RWPE2 (cell line): ENCODE results near the gene AVP.

Experiments
- ATAC-seq: fragments of 200-7000 bp; cut with Tn5 transposase; 3 replicates; pipeline ENCODE4 v1.9.1; 2021; ENCODE audit warnings: low read depth
- DNase-seq: peaks from one replicate; pipeline ENCODE4 v3.0.0-alpha.2; 2020; ENCODE audit warnings: low spot score
- H3K27ac ChIP-seq: fragments of 450-650 bp; 2 replicates; pipeline ENCODE4 v1.5.1; 2017; ENCODE audit warnings: mild to moderate bottlenecking; ENCODE audit not compliant: poor library complexity, severe bottlenecking
- H3K27me3 ChIP-seq: fragments of 250-450 bp; sonication (Bioruptor Pico); 2 replicates; pipeline ENCODE4 v1.5.1; 2021; ENCODE audit warnings: mild to moderate bottlenecking, moderate library complexity; ENCODE audit not compliant: insufficient read depth, poor library complexity, severe bottlenecking
- H3K36me3 ChIP-seq: fragments of 250-450 bp; sonication (Bioruptor Pico); 2 replicates; pipeline ENCODE4 v1.5.1; 2020; ENCODE audit warnings: low read depth, mild to moderate bottlenecking, moderate library complexity
- H3K4me1 ChIP-seq: fragments of 250-450 bp; sonication (Bioruptor Pico); 2 replicates; pipeline ENCODE4 v1.5.1; 2021; ENCODE audit warnings: mild to moderate bottlenecking, moderate library complexity; ENCODE audit not compliant: insufficient read depth, poor library complexity, severe bottlenecking
- H3K4me3 ChIP-seq: fragments of 250-450 bp; sonication (Bioruptor Pico); 2 replicates; pipeline ENCODE4 v1.5.1; 2021; ENCODE audit warnings: mild to moderate bottlenecking, moderate library complexity; ENCODE audit not compliant: severe bottlenecking
- H3K9me3 ChIP-seq: fragments of 250-450 bp; sonication (Bioruptor Pico); 2 replicates; pipeline ENCODE4 v1.5.1; 2021; ENCODE audit warnings: mild to moderate bottlenecking, moderate library complexity; ENCODE audit not compliant: severe bottlenecking
- CTCF ChIP-seq: fragments of 450-650 bp; IDR thresholded peaks from one replicate; pipeline ENCODE4 v1.5.1; 2017; ENCODE audit warnings: mild to moderate bottlenecking, moderate library complexity; ENCODE audit not compliant: poor library complexity, severe bottlenecking

Gene AVP

GRCh38 chr20:3084283-3084985, at the start of gene AVP:
Gene AVP (minus strand): TSS chr20:3084724. CDS start chr20:3084674, 50 bp downstream.
- Histone ChIP-seq H3K27ac (no peak within 1 kb of the TSS), H3K27me3 (peaks cover 26% of the 10 kb centered on the region), H3K4me3 (no peak within 1 kb of the TSS), H3K36me3 (no peaks in the 10 kb centered on the region), H3K9me3 (no peaks in the 10 kb centered on the region), H3K4me1 (no peaks in the 10 kb centered on the region)
- ATAC-seq, result no peak
- DNase-seq, result no peak
- TF ChIP-seq CTCF, result no peak

- TF ChIP-seq CTCF, result no peak
- no peak overlapping the region for H3K4me3 ChIP-seq
- H3K9me3 ChIP-seq, result no peaks in the 10 kb centered on the region
- no peaks in the 10 kb centered on the region for H3K27me3 ChIP-seq
- ATAC-seq (no peak), DNase-seq (no peak)
- peaks cover 4% of the 10 kb centered on the region; the same call in 1 of the 2 replicates for H3K36me3 ChIP-seq
- no peak overlapping the region for H3K27ac ChIP-seq
- H3K4me1 ChIP-seq, result no peaks in the 10 kb centered on the region
Measured at GRCh38 chr20:3134151-3134550, 49.6 kb upstream of the AVP start.

GRCh38 chr20:3133155-3133554, 48.6 kb upstream of the AVP start:
- no peak for ATAC-seq
- H3K27ac ChIP-seq, result no peak overlapping the region
- peaks cover 4% of the 10 kb centered on the region; the same call in 1 of the 2 replicates for H3K36me3 ChIP-seq

GRCh38 chr20:3130051-3130600, 45.6 kb upstream of the AVP start:
- Histone ChIP-seq H3K9me3 (no peaks in the 10 kb centered on the region), H3K27me3 (no peaks in the 10 kb centered on the region), H3K4me3 (no peak overlapping the region), H3K27ac (no peak overlapping the region), H3K4me1 (no peaks in the 10 kb centered on the region), H3K36me3 (no peaks in the 10 kb centered on the region)
- ATAC-seq (no peak), DNase-seq (no peak)
- no peak for TF ChIP-seq CTCF

More at GRCh38 chr20:3133155-3133554, 48.6 kb upstream of the AVP start:
- TF ChIP-seq CTCF, result no peak
- Histone ChIP-seq H3K27me3 (no peaks in the 10 kb centered on the region), H3K4me3 (no peak overlapping the region), H3K9me3 (no peaks in the 10 kb centered on the region), H3K4me1 (no peaks in the 10 kb centered on the region)
- no peak for DNase-seq

- DNase-seq, result no peak
- H3K27ac ChIP-seq, result no peak overlapping the region
- TF ChIP-seq CTCF, result no peak
- H3K4me1 ChIP-seq, result peaks cover 1% of the 10 kb centered on the region
- no peaks in the 10 kb centered on the region for H3K36me3 ChIP-seq
- no peaks in the 10 kb centered on the region for H3K9me3 ChIP-seq
- H3K27me3 ChIP-seq, result no peaks in the 10 kb centered on the region
- H3K4me3 ChIP-seq, result no peak overlapping the region
- ATAC-seq, result no peak
Measured at GRCh38 chr20:3129094-3129493, 44.6 kb upstream of the AVP start.
